Thyroid gland (tissue), 4 donors: ENCODE data around the gene CIB1.

Source experiments
- POLR2A ChIP-seq, 2 donors: fragments of 450-650 bp; IDR thresholded peaks; one replicate each; pipeline ENCODE4 v1.6.1; 2017; ENCODE audit warnings: antibody characterized with exemption in 2 of 2, mild to moderate bottlenecking in 2 of 2, moderate library complexity in 1 of 2
- TF ChIP-seq, protein P1 (sequence below), 6 experiments: fragments of 200-600 bp in 3 of 6; fragments of 450-650 bp in 3 of 6; sonication (generic) in 3 of 6; IDR thresholded peaks; one replicate each; pipeline ENCODE4 v1.5.1; 2016 to 2019; ENCODE audit warnings: antibody characterized with exemption in 6 of 6, mild to moderate bottlenecking in 2 of 6, inconsistent platforms in 1 of 6, moderate library complexity in 1 of 6

DNA sequence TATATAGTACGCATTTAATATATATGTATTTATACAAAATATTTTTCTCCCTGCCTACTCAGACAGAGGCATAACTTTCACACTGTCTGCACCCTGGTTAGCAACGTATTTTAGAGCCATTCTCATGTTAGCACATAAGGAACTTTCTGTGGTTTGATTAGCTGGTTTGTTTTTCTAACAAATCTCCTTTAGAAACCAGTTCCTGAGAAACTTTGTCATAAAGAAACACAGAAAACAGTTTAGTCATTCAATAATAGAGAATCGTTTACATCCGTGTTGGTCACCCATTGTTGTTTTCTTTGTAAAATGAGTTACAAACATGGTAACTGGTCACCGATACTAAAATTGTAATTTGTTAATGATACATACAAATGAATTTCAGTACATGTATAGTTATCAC is 25.8 kb upstream of the CIB1 start:
- TF ChIP-seq, protein P1, sequence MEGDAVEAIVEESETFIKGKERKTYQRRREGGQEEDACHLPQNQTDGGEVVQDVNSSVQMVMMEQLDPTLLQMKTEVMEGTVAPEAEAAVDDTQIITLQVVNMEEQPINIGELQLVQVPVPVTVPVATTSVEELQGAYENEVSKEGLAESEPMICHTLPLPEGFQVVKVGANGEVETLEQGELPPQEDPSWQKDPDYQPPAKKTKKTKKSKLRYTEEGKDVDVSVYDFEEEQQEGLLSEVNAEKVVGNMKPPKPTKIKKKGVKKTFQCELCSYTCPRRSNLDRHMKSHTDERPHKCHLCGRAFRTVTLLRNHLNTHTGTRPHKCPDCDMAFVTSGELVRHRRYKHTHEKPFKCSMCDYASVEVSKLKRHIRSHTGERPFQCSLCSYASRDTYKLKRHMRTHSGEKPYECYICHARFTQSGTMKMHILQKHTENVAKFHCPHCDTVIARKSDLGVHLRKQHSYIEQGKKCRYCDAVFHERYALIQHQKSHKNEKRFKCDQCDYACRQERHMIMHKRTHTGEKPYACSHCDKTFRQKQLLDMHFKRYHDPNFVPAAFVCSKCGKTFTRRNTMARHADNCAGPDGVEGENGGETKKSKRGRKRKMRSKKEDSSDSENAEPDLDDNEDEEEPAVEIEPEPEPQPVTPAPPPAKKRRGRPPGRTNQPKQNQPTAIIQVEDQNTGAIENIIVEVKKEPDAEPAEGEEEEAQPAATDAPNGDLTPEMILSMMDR (IDR thresholded peaks at IDR 0.05) = no peak
- TF ChIP-seq POLR2A (IDR thresholded peaks at IDR 0.05) = no peak
